HEK293T (cell line): Measurements from ENCODE around the gene MAN1C1.

ENCODE experiments used
- CTCF ChIA-PET: fragments of 350-600 bp; formaldehyde crosslinking; extraction: SDS; loops from one replicate; lab custom pipeline; 2021; ENCODE audit warnings: antibody characterized with exemption, inconsistent platforms; lab: Yijun Ruan, JAX
- POLR2A ChIA-PET: fragments of 350-600 bp; formaldehyde crosslinking; extraction: SDS; loops from one replicate; lab custom pipeline; 2020; ENCODE audit warnings: antibody characterized with exemption, inconsistent platforms; lab: Yijun Ruan, JAX
- DNase-seq: peaks from one replicate; pipeline ENCODE4 v3.0.0; 2012; ENCODE audit warnings: mixed read lengths; ENCODE audit errors: extremely low spot score
- ARNT ChIP-seq: fragments of 450-650 bp; IDR thresholded peaks from 2 replicates; pipeline ENCODE4 v1.6.1; 2017; ENCODE audit warnings: mild to moderate bottlenecking
- CTBP1 ChIP-seq: fragments of 450-650 bp; IDR thresholded peaks from 2 replicates; pipeline ENCODE4 v1.6.1; 2016; ENCODE audit warnings: borderline replicate concordance
- ELF4 ChIP-seq: fragments of 450-650 bp; IDR thresholded peaks from 2 replicates; pipeline ENCODE4 v1.6.1; 2017; ENCODE audit warnings: antibody characterized with exemption
- FOXA1 ChIP-seq: fragments of 450-650 bp; IDR thresholded peaks from 2 replicates; pipeline ENCODE4 v1.6.1; 2016; ENCODE audit warnings: mild to moderate bottlenecking
- FOXK2 ChIP-seq: fragments of 450-650 bp; IDR thresholded peaks from 2 replicates; pipeline ENCODE4 v1.6.1; 2016; ENCODE audit warnings: mild to moderate bottlenecking
- FOXM1 ChIP-seq: fragments of 450-650 bp; IDR thresholded peaks from 2 replicates; pipeline ENCODE4 v1.6.1; 2017; ENCODE audit warnings: mild to moderate bottlenecking, borderline replicate concordance
- HDGF ChIP-seq: fragments of 450-650 bp; IDR thresholded peaks from 2 replicates; pipeline ENCODE4 v1.6.1; 2017; ENCODE audit warnings: antibody characterized with exemption, borderline replicate concordance
- L3MBTL2 ChIP-seq: fragments of 450-650 bp; conservative IDR thresholded peaks from 2 replicates; pipeline ENCODE4 v1.6.1; 2016; ENCODE audit warnings: mild to moderate bottlenecking
- LEF1 ChIP-seq: fragments of 450-650 bp; IDR thresholded peaks from 2 replicates; pipeline ENCODE4 v1.6.1; 2017; ENCODE audit warnings: mild to moderate bottlenecking, borderline replicate concordance
- NFRKB ChIP-seq: fragments of 450-650 bp; IDR thresholded peaks from 2 replicates; pipeline ENCODE4 v1.6.1; 2016; ENCODE audit warnings: mild to moderate bottlenecking, moderate library complexity
- PKNOX1 ChIP-seq: fragments of 450-650 bp; IDR thresholded peaks from 2 replicates; pipeline ENCODE4 v1.6.1; 2016
- SP1 ChIP-seq: fragments of 450-650 bp; IDR thresholded peaks from 2 replicates; pipeline ENCODE4 v1.6.1; 2017
- ZNF384 ChIP-seq: fragments of 450-650 bp; IDR thresholded peaks from 2 replicates; pipeline ENCODE4 v1.6.1; 2016

The MAN1C1 gene

GRCh38 chr1:25816112-25816718 is 199.6 kb downstream of the MAN1C1 start:
- ChIA-PET CTCF (no interaction called here), POLR2A (no interaction called here)
- no peak for TF ChIP-seq LEF1

GRCh38 chr1:25817840-25818501 is 201.4 kb downstream of the MAN1C1 start:
- ChIA-PET CTCF (interaction anchor here (1.4 kb wide), 1 partner anchor 11 kb away, joined by 4 read pairs; no protein-coding TSS in a partner anchor), POLR2A (interaction anchor here (1.1 to 1.4 kb wide), 3 partner anchors 8 to 57 kb away, joined by 4 to 5 read pairs (median 5); partner anchors contain the start of gene PAQR7)
- TF ChIP-seq PKNOX1 (peak; percentile 90), CTBP1 (no peak), FOXM1 (no peak), SP1 (no peak)
- DNase-seq: no peak

More at GRCh38 chr1:25816112-25816718, 199.6 kb downstream of the MAN1C1 start:
- DNase-seq: no peak

- ChIA-PET POLR2A (interaction anchor here (1.1 to 1.4 kb wide), 4 partner anchors 9 to 57 kb away, joined by 3 to 5 read pairs (median 4); partner anchors contain the start of gene PAQR7), CTCF (interaction anchor here (1.4 kb wide), 1 partner anchor 11 kb away, joined by 4 read pairs; no protein-coding TSS in a partner anchor)
- TF ChIP-seq CTBP1 (no peak), NFRKB (no peak), SP1 (no peak), ARNT (no peak), FOXM1 (no peak), PKNOX1 (no peak), LEF1 (no peak), FOXK2 (no peak), HDGF (no peak), ZNF384 (no peak)
- no peak for DNase-seq
Measured at GRCh38 chr1:25818569-25818968, 202.0 kb downstream of the MAN1C1 start.

GRCh38 chr1:25819491-25820246 is 203.1 kb downstream of the MAN1C1 start, which contains the start of gene MTFR1L:
TSS of gene MTFR1L (plus strand) at chr1:25819954. CDS start at chr1:25823105, 3,151 bp downstream.
- DNase-seq: peak; percentile 87
- TF ChIP-seq FOXA1: no peak
- TF ChIP-seq HDGF: peak; percentile 41; the same call in 1 of the 2 replicates
- TF ChIP-seq L3MBTL2: peak; percentile 34; the same call in 1 of the 2 replicates
- TF ChIP-seq PKNOX1: peak; percentile 85
- 0 out of 2 replicates have a peak, but pooled peaks have one; percentile 23 for TF ChIP-seq ELF4
- no peak for TF ChIP-seq ZNF384
- ChIA-PET CTCF (interaction anchor here (0.5 kb wide), 1 partner anchor 112 kb away, joined by 3 read pairs; no protein-coding TSS in a partner anchor), POLR2A (interaction anchor here (0.7 to 1.7 kb wide), 11 partner anchors 9 to 206 kb away, joined by 3 to 11 read pairs (median 3); partner anchors contain the start of genes PAFAH2 and PAQR7)

- peak; percentile 69 for DNase-seq
- CTCF ChIA-PET: interaction anchor here (0.5 kb wide), 1 partner anchor 111 kb away, joined by 3 read pairs; no protein-coding TSS in a partner anchor
- POLR2A ChIA-PET: interaction anchor here (0.6 to 1.7 kb wide), 9 partner anchors 8 to 177 kb away, joined by 3 to 11 read pairs (median 3); partner anchors contain the start of genes PAFAH2 and PAQR7
- TF ChIP-seq ARNT (no peak), PKNOX1 (no peak), CTBP1 (no peak), ZNF384 (no peak), HDGF (no peak), FOXK2 (no peak), L3MBTL2 (peak; percentile 37), FOXA1 (no peak)
Measured at GRCh38 chr1:25820247-25821111, 203.9 kb downstream of the MAN1C1 start.
